ENCODE results near the gene SCRN2.

SCRN2 gene

DNA sequence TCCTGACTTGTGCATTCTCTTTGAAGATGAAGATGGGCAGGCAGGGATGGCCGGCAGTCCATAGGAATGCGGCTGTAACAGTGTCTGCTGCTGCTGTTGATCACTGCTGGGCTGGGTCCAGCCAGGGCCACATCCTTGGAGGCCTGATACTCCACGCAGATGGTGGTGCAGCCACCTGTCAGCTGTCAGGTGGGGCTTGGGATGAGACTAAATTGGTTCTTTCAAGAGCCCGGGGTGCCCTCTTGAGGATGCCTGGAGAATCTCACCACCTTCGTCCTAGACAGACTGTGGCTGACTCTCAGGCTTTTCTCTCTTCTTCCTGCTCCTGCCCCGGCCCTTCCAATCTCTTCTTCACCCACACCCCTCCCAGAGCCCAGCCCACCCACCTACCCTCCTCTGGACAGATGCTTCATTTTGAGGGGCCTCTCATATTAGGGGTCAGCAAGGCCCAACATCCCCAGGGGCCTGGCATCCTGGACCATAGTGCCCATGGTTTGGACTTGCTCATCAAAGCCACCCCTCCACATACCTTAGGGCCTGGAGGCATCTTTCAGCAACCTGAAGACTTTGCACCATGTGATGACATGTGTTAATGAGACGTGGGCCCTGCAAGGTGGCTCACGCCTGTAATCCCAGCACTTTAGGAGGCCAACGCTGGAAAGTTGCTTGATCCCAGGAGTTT lies 38.6 kb downstream of the SCRN2 start:
- DNase-seq = no peak

- DNase-seq = no peak
Observed at GRCh38 chr17:47801906-47802305, 39.2 kb downstream of the SCRN2 start.

DNA sequence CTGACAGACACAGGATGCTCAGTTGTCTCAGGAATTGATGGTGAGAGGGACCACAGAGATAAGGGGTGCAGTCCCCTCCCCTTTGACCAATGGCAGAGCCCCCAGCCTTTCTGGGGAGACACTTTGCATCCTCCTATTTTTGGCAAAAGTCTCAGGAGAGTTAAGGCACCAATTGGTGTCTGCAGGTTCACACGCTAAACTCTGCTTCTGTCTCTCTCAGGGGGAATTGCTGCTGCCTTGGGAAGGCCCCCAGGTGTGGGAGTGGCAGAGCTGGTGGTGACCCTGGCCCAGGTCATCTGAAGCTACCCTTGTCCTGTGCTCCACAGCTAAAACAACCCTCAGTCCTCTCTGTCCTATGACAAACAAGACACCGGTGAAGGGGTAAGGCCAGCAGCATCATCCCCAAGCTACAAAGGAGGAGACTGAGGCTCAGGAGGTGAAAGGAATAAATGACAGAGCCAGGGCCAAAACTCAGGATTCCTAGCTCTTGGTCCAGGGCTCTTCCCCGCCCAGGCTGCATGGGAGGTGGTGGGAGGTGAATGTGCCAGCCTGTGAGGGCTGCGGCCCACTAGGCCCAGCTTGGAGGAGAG lies 39.8 kb downstream of the SCRN2 start:
- no peak for DNase-seq

DNA sequence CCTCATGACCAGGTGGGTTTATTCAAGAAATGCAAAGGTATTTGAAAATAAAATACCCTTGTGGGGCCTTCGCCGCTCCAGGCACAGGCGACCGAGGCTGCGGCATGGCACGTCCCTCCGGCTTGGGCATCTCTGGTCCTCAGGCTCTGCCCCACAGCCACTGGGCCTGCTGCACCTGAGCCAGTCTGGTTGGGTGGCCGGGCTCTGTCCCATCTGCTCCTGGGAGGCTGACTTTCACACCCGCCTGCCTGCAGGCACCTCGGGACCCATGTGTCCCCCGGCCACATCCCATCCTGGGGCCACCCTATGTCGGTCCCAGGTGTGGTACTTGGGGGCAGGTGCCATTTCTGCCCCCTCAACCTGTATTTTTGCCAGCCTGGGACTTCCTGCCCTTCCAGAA lies 40.4 kb downstream of the SCRN2 start:
- DNase-seq = no peak

GRCh38 chr17:47797797-47798196 lies 43.3 kb downstream of the SCRN2 start:
- no peak for DNase-seq

DNA sequence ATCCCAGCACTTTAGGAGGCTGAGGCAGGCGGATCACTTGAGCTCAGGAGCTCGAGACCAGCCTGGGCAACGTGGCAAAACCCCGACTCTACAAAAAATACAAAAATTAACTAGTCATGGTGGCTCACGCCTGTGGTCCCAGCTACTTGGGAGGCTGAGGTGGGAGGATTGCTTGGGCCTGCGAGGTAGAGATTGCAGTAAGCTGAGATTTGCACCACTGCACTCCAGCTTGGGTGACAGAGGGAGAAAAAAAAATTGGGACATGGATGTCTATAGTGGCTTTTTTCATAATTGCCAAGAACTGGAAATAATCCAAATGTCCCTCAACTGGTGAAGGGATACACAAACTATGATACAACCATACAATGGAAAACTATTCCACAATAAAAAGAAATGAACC lies 48.1 kb downstream of the SCRN2 start:
- no peak for DNase-seq

DNA sequence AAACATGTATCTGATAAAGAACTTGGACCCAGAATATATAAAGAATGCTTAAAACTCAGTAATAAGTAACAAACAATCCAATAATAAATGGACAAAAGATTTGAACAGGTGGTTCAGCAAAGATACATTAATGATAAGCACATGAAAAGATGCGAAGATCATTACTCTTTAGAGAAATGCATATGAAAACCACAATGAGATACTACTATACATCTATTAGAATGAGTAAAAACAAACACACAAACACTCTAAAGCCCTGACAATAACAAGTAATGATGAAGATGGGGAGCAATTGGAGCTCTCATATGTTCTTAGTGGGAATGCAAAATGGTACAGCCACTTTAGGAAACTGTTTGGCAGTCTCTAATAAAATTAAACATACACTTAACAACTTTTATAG lies 48.6 kb downstream of the SCRN2 start:
- no peak for DNase-seq

DNA sequence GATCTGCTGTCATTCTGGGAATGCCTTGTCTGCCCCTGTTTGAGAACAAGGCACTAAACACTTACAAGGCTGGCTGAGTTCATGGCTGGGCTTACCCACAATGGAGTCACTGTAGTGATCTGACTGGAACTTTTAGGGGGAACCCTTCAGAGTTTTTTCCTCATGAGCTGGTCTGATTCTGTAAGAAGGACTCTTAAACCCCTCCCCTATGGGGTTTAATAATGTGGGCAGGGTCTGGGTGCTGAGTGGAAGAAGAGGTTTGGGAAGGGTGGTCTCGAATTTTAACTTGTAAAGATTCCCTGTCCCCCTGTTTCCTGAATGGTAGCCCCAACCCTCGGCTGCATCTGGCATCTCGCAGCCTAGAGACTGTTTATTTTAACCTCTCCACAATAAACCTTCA lies 50.0 kb downstream of the SCRN2 start:
- DNase-seq = no peak

- peak; percentile 54 for DNase-seq
Observed at GRCh38 chr17:47789611-47790561, 51.2 kb downstream of the SCRN2 start.

Measured in right hindlimb (tissue), 1 donor.